ENCODE results near the gene ARL10.

ARL10 gene

GRCh38 chr5:176413255-176413565, 47.9 kb downstream of the ARL10 start:
- POLR2A ChIA-PET (ENCODE audit: low non-redundant PET): interaction anchor here (1.4 kb wide), 1 partner anchor 128 kb away, joined by 3 read pairs; no protein-coding TSS in a partner anchor
- TF ChIP-seq, protein P1, sequence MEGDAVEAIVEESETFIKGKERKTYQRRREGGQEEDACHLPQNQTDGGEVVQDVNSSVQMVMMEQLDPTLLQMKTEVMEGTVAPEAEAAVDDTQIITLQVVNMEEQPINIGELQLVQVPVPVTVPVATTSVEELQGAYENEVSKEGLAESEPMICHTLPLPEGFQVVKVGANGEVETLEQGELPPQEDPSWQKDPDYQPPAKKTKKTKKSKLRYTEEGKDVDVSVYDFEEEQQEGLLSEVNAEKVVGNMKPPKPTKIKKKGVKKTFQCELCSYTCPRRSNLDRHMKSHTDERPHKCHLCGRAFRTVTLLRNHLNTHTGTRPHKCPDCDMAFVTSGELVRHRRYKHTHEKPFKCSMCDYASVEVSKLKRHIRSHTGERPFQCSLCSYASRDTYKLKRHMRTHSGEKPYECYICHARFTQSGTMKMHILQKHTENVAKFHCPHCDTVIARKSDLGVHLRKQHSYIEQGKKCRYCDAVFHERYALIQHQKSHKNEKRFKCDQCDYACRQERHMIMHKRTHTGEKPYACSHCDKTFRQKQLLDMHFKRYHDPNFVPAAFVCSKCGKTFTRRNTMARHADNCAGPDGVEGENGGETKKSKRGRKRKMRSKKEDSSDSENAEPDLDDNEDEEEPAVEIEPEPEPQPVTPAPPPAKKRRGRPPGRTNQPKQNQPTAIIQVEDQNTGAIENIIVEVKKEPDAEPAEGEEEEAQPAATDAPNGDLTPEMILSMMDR (conservative IDR thresholded peaks at IDR 0.05; ENCODE audit: low read depth): no peak
- peak; percentile 90 for DNase-seq (ENCODE audit: low spot score)

DNA sequence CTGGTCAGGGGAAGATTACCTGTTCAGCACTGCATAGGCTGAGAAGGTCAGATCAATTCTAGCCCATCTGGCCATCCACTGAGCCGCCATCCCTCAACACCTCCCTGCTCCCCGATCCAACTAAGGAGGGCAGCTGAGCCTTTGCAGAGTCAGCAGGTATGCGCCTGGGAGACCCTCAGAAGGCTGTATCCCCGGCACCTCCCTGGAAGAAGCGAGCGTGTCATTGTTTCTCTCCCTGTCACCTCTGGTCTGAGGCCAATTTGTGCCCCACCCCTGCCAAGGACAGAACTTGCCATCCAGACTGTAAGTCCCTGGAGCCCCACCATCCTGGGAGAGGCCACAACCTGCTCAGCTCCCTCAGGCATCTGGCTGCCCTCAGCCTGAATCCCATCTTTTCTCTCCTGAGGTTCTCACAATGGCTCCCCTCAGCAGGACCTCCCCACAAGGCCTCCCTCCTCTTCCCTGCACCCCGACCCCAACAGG, 48.5 kb downstream of the ARL10 start:
- TF ChIP-seq, protein P1 (conservative IDR thresholded peaks at IDR 0.05; ENCODE audit: low read depth): no peak
- CTCF ChIA-PET: interaction anchor here (0.7 to 1.6 kb wide), 2 partner anchors 34 to 160 kb away, joined by 4 to 8 read pairs; partner anchors contain the start of gene FAF2
- DNase-seq (ENCODE audit: low spot score): no peak
- POLR2A ChIA-PET (ENCODE audit: low non-redundant PET): interaction anchor here (1.4 kb wide), 1 partner anchor 128 kb away, joined by 3 read pairs; no protein-coding TSS in a partner anchor
- H3K27ac ChIP-seq: peak overlapping the region; percentile 99

More at GRCh38 chr5:176413255-176413565, 47.9 kb downstream of the ARL10 start:
- peak overlapping the region; percentile 99 for H3K27ac ChIP-seq
- CTCF ChIA-PET: interaction anchor here (0.9 to 1.6 kb wide), 2 partner anchors 35 to 880 kb away, joined by 5 to 8 read pairs; partner anchors contain the start of gene FAF2

- POLR2A ChIA-PET (ENCODE audit: low non-redundant PET): interaction anchor here (0.6 kb wide), 1 partner anchor 236 kb away, joined by 5 read pairs; no protein-coding TSS in a partner anchor
- DNase-seq (ENCODE audit: low spot score): no peak
- CTCF ChIA-PET: no interaction called here
Measured at GRCh38 chr5:176414704-176415103, 49.4 kb downstream of the ARL10 start.

DNA sequence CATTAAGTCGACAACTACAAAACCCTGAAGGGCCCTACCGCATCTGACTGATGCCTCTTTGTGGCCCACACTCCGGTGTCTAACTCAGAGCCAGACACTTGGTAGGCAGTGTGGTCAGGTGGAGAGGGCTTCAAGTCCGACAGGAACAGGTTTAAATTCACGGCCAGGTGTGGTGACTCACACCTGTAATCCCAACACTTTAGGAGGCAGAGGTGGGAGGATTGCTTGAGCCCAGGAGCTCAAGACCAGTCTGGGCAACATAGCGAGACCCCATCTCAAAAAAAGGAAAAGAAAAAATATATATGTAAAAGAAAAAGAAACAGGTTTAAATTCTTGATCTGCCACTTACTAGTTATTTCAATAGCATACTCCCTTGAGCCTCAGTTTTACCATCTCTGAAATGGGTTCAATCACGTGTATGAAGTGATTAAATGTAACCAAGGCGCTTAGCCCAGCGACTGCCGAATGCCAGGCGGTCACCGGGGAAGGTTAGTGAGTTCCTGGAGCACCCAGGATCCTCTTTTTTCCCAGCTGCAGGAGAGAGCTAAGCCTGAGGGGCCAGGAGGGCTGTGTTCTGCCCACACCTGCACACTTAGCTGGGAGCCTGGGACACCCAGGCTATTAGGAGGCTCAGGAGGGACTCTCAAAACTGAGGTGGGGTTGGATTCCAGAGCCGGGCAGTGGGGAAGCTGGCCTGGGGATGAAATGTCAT, 50.1 kb downstream of the ARL10 start:
- TF ChIP-seq, protein P1 (conservative IDR thresholded peaks at IDR 0.05; ENCODE audit: low read depth): no peak
- DNase-seq (ENCODE audit: low spot score): no peak
- POLR2A ChIA-PET (ENCODE audit: low non-redundant PET): no interaction called here
- peak overlapping the region; percentile 99 for H3K27ac ChIP-seq
- CTCF ChIA-PET: interaction anchor here (0.5 to 3.2 kb wide), 9 partner anchors 21 to 712 kb away, joined by 3 to 31 read pairs (median 3); partner anchors contain the start of gene FAF2

More at GRCh38 chr5:176414704-176415103, 49.4 kb downstream of the ARL10 start:
- TF ChIP-seq, protein P1 (conservative IDR thresholded peaks at IDR 0.05; ENCODE audit: low read depth): no peak
- peak overlapping the region; percentile 99 for H3K27ac ChIP-seq

GRCh38 chr5:176415952-176416924, 51.0 kb downstream of the ARL10 start, which contains the start of gene CLTB:
CLTB (minus strand) TSS chr5:176416539; CDS start chr5:176416363, 176 bp downstream.
- peak; percentile 90 for DNase-seq (ENCODE audit: low spot score)
- ChIA-PET POLR2A (ENCODE audit: low non-redundant PET) (interaction anchor here (0.6 kb wide), 1 partner anchor 197 kb away, joined by 5 read pairs; no protein-coding TSS in a partner anchor), CTCF (interaction anchor here (0.5 to 3.2 kb wide), 24 partner anchors 22 to 711 kb away, joined by 3 to 31 read pairs (median 3); partner anchors contain the start of genes FAF2, HIGD2A, NOP16 and RNF44)
- peak within 1 kb of the TSS; percentile 99 for H3K27ac ChIP-seq
- TF ChIP-seq, protein P1 (conservative IDR thresholded peaks at IDR 0.05; ENCODE audit: low read depth): peak; percentile 99
